Measurements from ENCODE around the gene NEK7. TPM values are rescaled to one million over a fixed set of nuclear protein-coding genes. Genes with fewer than 3 reads are reported as not detected.

NEK7 gene
- total RNA-seq, 3 donors from 2014 or later (not counting 1 experiment from before 2014, with no cell fraction given): 34.1 to 57.5 (median 42.1) TPM

- 100% methylated on average over 1 of the region's 3 CpGs for WGBS (ENCODE audit: insufficient coverage)
- no peaks in the 10 kb centered on the region for H3K9me3 Mint-ChIP-seq
- no peak overlapping the region for H3K4me3 Mint-ChIP-seq
- ATAC-seq: no peak
- Histone ChIP-seq H3K4me3 (ENCODE audit: low read length) (no peak overlapping the region), H3K4me1 (ENCODE audit: control insufficient read depth, insufficient read depth, low read length) (peaks cover 15% of the 10 kb centered on the region), H3K27ac (ENCODE audit: low read length) (no peak overlapping the region), H3K9me3 (ENCODE audit: control insufficient read depth, insufficient read depth, low read length) (no peaks in the 10 kb centered on the region), H3K36me3 (ENCODE audit: control insufficient read depth, insufficient read depth, low read length) (no peaks in the 10 kb centered on the region), H3K27me3 (ENCODE audit: control insufficient read depth, insufficient read depth, low read length) (no peaks in the 10 kb centered on the region)
- no peaks in the 10 kb centered on the region for H3K27me3 Mint-ChIP-seq (ENCODE audit: low read depth in 2 of 2)
- no peak for DNase-seq
- TF ChIP-seq, protein P1, sequence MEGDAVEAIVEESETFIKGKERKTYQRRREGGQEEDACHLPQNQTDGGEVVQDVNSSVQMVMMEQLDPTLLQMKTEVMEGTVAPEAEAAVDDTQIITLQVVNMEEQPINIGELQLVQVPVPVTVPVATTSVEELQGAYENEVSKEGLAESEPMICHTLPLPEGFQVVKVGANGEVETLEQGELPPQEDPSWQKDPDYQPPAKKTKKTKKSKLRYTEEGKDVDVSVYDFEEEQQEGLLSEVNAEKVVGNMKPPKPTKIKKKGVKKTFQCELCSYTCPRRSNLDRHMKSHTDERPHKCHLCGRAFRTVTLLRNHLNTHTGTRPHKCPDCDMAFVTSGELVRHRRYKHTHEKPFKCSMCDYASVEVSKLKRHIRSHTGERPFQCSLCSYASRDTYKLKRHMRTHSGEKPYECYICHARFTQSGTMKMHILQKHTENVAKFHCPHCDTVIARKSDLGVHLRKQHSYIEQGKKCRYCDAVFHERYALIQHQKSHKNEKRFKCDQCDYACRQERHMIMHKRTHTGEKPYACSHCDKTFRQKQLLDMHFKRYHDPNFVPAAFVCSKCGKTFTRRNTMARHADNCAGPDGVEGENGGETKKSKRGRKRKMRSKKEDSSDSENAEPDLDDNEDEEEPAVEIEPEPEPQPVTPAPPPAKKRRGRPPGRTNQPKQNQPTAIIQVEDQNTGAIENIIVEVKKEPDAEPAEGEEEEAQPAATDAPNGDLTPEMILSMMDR (IDR thresholded peaks at IDR 0.05): no peak
- no peaks in the 10 kb centered on the region for H3K36me3 Mint-ChIP-seq
- H3K4me1 Mint-ChIP-seq: peaks cover 67 to 73% of the 10 kb centered on the region in 2 donors
- peak overlapping the region; percentile 59 to 83 for H3K27ac Mint-ChIP-seq
- intact Hi-C loops (cut with micrococcal nuclease): no loop called here
Observed at GRCh38 chr1:198185146-198185545, 28.3 kb downstream of the NEK7 start.

GRCh38 chr1:198185759-198186158 is 29.0 kb downstream of the NEK7 start:
- Mint-ChIP-seq H3K9me3 (no peaks in the 10 kb centered on the region), H3K36me3 (no peaks in the 10 kb centered on the region), H3K27ac (peak overlapping the region; percentile 59 to 83), H3K4me1 (peaks cover 63 to 69% of the 10 kb centered on the region in 2 donors), H3K27me3 (ENCODE audit: low read depth in 2 of 2) (no peaks in the 10 kb centered on the region), H3K4me3 (peak overlapping the region; percentile 54)
- Histone ChIP-seq H3K4me1 (ENCODE audit: control insufficient read depth, insufficient read depth, low read length) (peaks cover 15% of the 10 kb centered on the region), H3K36me3 (ENCODE audit: control insufficient read depth, insufficient read depth, low read length) (no peaks in the 10 kb centered on the region), H3K4me3 (ENCODE audit: low read length) (no peak overlapping the region), H3K9me3 (ENCODE audit: control insufficient read depth, insufficient read depth, low read length) (no peaks in the 10 kb centered on the region), H3K27me3 (ENCODE audit: control insufficient read depth, insufficient read depth, low read length) (no peaks in the 10 kb centered on the region), H3K27ac (ENCODE audit: low read length) (peak overlapping the region; percentile 16)
- TF ChIP-seq, protein P1 (IDR thresholded peaks at IDR 0.05): no peak
- ATAC-seq (no peak), DNase-seq (no peak)
- WGBS (ENCODE audit: insufficient coverage): 17% methylated on average over 1 of the region's 2 CpGs
- intact Hi-C loops (cut with micrococcal nuclease): no loop called here

DNA sequence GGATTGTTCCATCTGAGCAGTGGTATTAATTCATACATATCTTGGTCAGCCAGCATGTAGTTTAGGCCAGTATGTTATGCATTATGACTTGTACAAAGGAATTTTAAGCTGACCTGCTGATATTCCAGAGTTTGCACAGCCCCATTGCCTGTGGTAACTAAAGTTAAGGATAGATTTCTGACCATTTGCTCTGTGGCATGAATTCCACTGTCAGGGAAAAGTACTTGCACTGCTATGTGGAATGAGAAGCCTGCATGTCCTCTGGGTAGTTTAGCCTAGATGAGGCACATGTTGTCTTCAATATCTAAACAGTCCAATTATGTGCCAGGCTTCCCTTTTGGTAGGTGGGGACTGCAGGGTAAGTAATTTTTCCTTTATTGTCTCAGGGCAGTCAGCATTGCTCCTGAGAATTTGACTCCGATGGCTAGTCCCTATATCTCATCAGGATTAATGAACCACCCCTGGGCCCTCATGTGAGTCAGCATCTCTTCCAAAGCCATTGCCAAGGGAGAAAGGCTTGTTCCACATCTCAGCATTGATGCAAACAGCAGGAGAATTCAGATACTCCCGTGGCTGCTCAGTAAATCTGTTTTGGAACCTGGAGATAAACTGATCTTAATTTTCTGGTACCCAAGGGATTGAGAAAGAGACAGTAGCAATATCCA is 30.2 kb downstream of the NEK7 start:
- Histone ChIP-seq H3K9me3 (ENCODE audit: control insufficient read depth, insufficient read depth, low read length) (no peaks in the 10 kb centered on the region), H3K27ac (ENCODE audit: low read length) (peak overlapping the region; percentile 65), H3K4me1 (ENCODE audit: control insufficient read depth, insufficient read depth, low read length) (peaks cover 15% of the 10 kb centered on the region), H3K27me3 (ENCODE audit: control insufficient read depth, insufficient read depth, low read length) (no peaks in the 10 kb centered on the region), H3K4me3 (ENCODE audit: low read length) (no peak overlapping the region), H3K36me3 (ENCODE audit: control insufficient read depth, insufficient read depth, low read length) (no peaks in the 10 kb centered on the region)
- Mint-ChIP-seq H3K9me3 (no peaks in the 10 kb centered on the region), H3K4me1 (peaks cover 57 to 62% of the 10 kb centered on the region in 2 donors), H3K36me3 (no peaks in the 10 kb centered on the region), H3K27ac (peak overlapping the region; percentile 59 to 83), H3K27me3 (ENCODE audit: low read depth in 2 of 2) (no peaks in the 10 kb centered on the region), H3K4me3 (peak overlapping the region; percentile 70)
- intact Hi-C loops (cut with micrococcal nuclease): no loop called here
- 100% methylated on average over 2 of the region's 2 CpGs for WGBS (ENCODE audit: insufficient coverage)
- no peak for DNase-seq
- ATAC-seq: no peak
- TF ChIP-seq, protein P1 (IDR thresholded peaks at IDR 0.05): no peak

Data from natural killer cell (primary cell).